ENCODE results near the gene TMEM235.

DNA sequence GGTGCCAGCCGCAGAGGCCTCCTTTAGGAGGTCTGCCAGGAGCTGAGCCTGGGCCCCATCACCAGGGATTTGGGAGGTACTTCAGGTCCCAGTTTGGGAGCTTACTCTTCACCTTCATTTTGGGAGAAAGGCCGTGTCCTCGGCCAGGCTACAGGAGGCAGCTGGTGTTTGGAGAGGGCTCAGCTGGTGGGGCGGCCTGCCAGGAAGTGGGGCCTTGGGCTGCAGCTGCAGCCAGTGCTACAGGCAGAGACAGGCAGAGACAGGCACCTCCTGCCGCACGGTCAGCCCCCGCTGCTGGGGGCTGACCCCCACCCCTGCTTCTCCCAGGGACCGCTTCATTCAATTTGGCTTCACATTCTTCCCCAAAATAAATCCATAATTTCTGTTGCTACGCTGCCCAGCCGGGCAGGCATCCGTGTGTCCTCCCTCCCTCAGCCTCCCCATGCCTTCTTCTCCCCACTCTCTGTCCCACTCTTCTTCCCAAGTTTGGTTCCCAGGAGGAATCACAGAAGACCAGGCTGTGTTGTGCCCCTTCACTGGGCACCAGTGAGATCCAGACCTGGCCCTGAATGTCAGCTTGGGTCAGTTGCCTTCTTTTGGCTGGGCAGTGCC lies 6.1 kb downstream of the TMEM235 start:
- TF ChIP-seq, protein P1, sequence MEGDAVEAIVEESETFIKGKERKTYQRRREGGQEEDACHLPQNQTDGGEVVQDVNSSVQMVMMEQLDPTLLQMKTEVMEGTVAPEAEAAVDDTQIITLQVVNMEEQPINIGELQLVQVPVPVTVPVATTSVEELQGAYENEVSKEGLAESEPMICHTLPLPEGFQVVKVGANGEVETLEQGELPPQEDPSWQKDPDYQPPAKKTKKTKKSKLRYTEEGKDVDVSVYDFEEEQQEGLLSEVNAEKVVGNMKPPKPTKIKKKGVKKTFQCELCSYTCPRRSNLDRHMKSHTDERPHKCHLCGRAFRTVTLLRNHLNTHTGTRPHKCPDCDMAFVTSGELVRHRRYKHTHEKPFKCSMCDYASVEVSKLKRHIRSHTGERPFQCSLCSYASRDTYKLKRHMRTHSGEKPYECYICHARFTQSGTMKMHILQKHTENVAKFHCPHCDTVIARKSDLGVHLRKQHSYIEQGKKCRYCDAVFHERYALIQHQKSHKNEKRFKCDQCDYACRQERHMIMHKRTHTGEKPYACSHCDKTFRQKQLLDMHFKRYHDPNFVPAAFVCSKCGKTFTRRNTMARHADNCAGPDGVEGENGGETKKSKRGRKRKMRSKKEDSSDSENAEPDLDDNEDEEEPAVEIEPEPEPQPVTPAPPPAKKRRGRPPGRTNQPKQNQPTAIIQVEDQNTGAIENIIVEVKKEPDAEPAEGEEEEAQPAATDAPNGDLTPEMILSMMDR (tag by site-specific recombination; IDR thresholded peaks at IDR 0.05), result no peak
- TF ChIP-seq ZNF707 (tag by site-specific recombination; IDR thresholded peaks at IDR 0.05) (no peak), SP2 (tag by site-specific recombination; IDR thresholded peaks at IDR 0.05) (no peak), ZNF776 (tag by site-specific recombination; IDR thresholded peaks at IDR 0.05; ENCODE audit: borderline replicate concordance) (no peak), ZNF768 (tag by site-specific recombination; IDR thresholded peaks at IDR 0.05) (no peak), ZNF629 (tag by site-specific recombination; IDR thresholded peaks at IDR 0.05) (no peak), ZNF423 (tag by site-specific recombination; IDR thresholded peaks at IDR 0.05) (no peak), ZNF10 (tag by site-specific recombination; IDR thresholded peaks at IDR 0.05) (no peak), BCL11A (tag by site-specific recombination; IDR thresholded peaks at IDR 0.05; ENCODE audit: low read depth) (no peak), ZNF121 (tag by site-specific recombination; IDR thresholded peaks at IDR 0.05) (no peak)

Data from HEK293 (cell line).